ELR (cell line): ENCODE results near the gene STRIT1.

Experiments used
- DNase-seq: peaks from one replicate; pipeline ENCODE4 v3.0.0-alpha.2; 2015; ENCODE audit warnings: low read depth

Gene STRIT1

DNA sequence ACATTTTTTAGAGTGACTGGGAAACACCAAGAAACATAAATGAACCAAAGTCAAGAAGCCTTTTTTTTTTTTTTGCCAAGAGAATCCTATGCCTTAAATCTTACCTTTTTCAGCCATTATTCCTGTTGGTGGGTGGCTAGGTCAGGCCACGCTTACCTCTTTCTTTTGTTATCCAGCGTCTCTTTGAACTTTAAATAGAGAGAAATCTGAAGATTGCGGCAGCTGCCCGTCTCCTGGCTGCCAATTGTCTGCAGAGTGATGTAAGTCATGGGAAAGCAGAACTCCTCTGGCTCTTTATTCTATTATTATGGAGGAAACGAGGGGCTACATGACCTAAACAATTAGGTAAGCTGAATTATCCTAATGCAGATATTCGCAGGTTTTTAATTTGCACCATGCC lies at the start of gene STRIT1:
TSS of gene STRIT1 (minus strand) at position 168 of the 400 bp plus-strand sequence.
- no peak for DNase-seq

- DNase-seq = no peak
Observed at GRCh38 chr3:155342344-155342743, 48.9 kb upstream of the STRIT1 start.

DNA sequence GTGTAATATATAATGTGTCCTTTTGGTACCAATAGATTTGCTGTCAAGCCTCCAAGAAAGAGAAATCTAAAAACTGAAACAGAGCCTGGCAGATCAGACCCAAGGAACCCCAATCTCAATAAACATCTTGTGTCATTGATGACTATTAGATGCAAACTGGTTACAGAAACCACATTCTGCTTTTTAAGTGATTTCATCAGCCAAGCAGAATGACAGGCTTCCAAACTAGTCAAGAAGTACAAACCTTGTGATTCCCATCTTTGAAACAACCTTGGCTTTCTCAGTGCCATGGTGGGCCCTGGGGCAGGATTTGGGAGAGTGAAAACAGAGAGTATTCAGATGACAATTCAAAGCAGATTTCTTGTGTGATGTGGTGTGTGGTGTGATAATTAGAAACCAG lies 45.6 kb upstream of the STRIT1 start:
- DNase-seq = peak; percentile 9

DNA sequence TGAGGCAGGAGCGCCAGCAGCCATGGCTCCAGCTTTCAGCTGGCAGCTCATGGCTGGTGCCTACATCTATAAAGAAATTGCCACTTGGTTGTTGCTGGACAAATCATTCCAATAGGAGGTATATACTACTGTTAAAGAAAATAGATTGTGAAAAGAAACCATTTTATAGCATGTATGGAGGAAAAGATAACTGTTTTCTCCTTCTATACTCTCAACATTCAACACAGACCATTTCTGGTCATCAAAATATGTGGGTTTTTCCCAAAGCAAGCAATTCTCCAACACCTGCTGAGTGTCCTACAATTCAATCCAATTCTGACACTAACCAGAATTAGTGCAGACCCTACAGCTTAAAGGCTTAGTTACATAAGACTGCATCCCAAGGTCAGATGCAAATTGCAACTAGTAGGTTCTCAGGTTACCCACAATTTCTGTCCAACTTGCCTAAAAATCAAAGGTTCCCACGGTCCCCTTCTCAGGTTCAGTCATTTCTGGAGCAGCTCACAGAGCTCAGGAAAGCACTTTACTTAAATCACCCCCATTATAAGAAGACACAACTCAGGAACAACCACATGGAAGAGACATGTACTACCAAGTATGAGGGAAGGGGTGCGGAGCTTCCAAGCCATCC lies 42.4 kb upstream of the STRIT1 start:
- DNase-seq = no peak

DNA sequence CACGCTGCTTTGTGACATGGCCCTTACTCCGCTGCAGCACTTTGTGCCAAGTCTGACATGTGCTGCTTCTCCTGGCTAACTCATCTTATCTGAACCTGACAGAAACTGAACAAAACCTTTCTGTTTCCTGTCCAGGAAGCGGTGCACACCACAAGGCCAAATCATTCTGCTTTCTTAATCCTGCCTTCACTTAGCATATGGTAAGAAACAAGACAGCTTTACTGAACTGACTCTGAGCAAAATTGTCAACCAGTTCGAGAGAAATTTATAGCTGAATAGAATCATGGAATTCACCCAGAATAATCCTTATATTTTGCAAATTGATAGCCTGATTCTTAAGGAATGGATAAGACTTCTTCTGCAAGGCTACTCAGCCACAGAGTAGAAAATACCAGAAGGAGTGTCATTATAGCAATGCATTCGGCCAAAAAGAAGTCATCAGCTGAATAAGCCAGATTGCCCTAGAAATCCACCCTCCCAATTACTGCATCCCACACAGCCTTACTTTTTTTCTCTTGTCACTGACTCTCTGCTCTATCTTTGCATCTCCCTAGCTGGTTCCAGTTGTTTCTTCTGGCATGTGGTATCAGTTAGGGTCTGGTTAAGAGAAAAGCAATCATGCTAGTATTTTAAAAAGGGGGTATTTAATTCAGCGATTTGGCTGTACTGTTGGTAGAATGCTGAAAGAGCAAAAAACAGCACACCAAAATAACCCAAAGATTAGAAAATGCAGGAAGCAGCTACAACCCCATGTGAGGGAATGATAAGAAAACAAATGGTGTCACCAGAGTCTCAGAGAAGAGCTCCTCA lies 41.6 kb upstream of the STRIT1 start:
- no peak for DNase-seq

DNA sequence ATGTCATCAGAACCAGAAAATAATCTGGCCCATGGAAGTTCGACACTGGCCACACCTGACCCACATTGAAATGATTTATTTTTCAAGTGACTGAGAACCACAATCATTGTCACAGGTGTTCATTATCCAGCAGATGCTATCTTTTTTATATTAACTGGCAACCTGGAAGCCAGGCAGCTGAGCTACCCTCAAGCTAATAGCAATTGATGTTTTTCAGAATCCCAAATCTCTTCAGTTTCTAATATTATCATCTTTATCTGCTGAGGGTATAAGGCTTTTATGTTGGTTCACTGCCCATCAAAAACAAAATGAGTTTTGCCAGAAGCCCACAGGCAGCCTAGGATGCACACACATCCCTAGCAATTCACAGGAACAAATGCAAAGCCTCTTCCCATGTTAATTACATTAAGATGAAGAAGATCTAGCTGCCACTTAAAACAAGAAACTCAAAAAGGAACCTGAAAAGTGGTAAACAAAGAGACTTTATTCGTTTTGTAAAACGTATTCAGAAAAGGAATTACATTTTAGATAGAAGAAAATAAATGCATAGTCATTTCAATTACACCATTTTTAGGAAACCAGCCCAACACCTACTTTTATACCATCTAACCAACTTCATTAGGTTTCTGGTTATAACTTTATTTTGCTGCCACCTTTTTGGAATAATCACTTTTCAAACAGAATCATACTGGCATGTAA lies 40.9 kb upstream of the STRIT1 start:
- no peak for DNase-seq

DNA sequence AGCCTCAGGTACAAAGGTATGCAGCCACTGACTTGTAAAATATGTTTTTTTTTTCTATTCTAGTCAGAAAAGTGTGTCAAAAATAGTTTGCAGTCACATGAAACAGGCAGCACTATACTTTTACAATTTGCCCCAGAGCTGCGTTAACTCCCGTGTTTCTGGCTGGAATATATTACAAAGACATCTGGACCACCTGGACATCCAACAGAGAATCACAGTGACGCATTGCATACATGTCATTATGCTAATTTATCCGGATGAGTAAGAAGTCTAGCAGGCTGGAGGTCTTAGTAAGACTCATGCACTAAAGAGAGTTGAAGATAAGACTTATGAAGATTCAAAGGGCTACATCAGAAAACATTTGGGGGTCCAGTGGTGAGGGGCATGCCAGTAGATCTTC lies 39.2 kb upstream of the STRIT1 start:
- DNase-seq = peak; percentile 59

DNA sequence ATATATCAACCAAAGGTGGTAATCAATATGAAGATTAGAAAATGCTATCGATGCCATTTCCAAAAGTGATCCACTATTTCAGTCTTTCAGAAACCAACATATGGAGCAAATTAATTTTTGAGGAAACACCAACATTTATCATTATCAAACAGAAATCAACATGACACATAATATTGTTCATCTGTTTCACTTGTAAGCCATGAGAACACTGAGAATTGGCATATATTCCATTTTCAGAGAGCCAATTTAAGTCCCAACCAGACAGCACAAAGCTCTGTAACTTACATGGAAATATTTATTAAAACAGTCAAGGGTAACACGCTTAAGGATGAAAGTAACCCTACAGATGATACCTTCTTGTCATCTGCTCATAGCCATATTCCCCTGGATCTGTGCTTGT lies 37.6 kb upstream of the STRIT1 start:
- DNase-seq = no peak

DNA sequence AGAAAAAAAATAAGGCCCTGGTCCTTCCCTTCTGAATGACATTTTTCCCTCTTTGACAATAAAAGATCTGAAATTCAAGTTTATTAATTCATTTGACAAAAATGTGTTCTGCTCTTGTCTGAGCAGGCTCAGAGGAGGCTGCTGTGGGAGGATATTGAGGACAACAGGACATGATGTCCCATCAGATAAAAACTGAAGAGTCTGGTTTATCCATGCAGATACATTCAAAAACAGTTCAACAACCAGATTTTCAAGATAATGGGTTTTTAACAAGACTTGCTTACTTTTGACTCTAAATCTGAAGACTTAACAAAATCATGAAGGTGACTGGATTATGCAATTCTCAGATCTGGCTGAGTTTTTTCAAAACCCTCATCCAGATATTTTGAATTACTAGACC lies 36.9 kb upstream of the STRIT1 start:
- DNase-seq = no peak

DNA sequence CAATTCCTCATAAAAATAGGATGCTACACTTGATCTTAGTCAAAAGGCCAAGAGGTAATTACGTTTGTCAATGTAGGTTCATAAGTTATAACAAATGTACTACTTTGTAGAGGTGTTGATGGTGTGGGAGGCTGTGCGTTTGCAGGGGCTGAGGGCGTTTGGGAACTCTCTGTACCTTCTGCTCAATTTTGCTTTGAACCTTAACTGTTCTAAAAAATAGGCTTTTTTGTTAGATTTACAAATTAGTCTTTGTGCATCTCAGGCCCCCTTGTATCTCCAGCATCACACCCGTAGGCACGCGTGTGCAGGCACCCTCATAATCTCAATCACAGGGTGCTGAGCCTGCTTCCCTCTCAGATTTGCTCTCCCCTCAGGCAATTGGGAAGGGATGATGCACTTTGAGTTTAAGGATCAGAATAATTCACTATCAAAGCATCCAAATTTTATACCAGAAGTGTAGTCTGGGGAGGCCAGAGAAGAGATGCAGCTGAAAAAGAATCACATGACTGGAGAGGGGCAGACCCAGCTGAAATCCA lies 36.1 kb upstream of the STRIT1 start:
- no peak for DNase-seq

GRCh38 chr3:155327871-155328270 lies 34.4 kb upstream of the STRIT1 start:
- no peak for DNase-seq

GRCh38 chr3:155327430-155327829 lies 33.9 kb upstream of the STRIT1 start:
- no peak for DNase-seq

GRCh38 chr3:155326901-155327300 lies 33.4 kb upstream of the STRIT1 start:
- no peak for DNase-seq

GRCh38 chr3:155326244-155326643 lies 32.8 kb upstream of the STRIT1 start:
- no peak for DNase-seq

GRCh38 chr3:155325263-155325835 lies 31.9 kb upstream of the STRIT1 start:
- no peak for DNase-seq

- peak; percentile 82 for DNase-seq
Observed at GRCh38 chr3:155323063-155323666, 29.7 kb upstream of the STRIT1 start.

- no peak for DNase-seq
Observed at GRCh38 chr3:155321418-155321817, 27.9 kb upstream of the STRIT1 start.

GRCh38 chr3:155320934-155321333 lies 27.5 kb upstream of the STRIT1 start:
- no peak for DNase-seq

GRCh38 chr3:155318740-155319139 lies 25.3 kb upstream of the STRIT1 start:
- DNase-seq = no peak

DNA sequence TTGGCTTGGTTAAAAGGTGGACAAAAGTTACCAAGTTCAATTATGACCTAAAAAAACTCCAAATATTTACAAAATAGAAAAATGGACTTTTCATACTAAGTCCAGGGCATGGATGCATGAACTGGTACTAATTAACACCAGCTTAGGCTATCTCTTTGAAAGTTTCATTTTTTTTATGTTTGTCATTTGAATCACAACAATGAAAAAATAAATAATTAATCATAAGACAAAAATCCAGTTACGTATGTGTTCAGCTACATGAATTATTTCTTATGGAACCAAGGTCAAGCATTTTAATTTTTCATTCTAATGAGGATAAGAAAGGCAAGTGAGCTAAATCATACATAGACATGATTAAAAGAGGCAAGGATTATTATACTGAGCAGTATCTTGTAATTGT lies 23.7 kb upstream of the STRIT1 start:
- DNase-seq = peak; percentile 20

GRCh38 chr3:155316426-155316825 lies 22.9 kb upstream of the STRIT1 start:
- DNase-seq = no peak

GRCh38 chr3:155313916-155314315 lies 20.4 kb upstream of the STRIT1 start:
- DNase-seq = no peak
